ENCODE measurements around the gene MTMR2.

Gene MTMR2

DNA sequence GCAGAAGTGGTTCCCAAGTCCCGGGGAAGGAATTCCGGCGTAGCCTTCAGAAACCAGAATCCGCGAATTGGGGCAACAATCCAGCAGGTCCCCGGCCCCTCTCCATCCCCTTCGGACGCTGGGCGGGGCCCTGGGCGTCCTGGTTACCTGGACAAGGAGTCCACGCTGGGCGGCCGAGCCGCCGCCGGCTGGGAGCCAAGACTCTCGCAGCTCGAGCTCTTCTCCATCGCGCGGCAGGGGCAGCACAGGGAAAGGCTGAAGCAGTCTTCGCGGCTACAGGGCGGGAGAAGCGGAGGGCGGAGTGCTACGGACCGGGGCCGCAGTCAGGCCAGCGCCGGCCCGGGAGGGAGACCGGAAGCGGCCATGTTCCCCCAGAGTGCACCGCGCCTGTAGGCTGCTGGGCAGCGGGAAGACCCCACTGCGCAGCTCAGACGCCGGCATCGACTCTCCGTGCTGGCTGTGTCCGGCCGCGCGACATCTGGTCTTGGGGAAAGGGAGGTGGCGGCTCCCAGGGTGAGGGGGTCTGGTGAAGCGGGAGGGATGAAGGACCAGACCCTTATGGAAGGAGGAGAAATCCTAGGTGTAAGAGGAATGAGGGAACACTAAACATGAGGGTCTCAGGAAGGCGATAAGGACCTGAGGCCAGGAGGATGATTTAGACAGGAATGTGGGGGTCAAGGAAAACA, at the start of gene MTMR2:
Gene MTMR2, minus strand, starts transcription at position 380 of the 686 bp plus-strand sequence. Its CDS starts 153 bp downstream, at position 227.
- peak; percentile 24 for DNase-seq (ENCODE audit: low read depth)

DNA sequence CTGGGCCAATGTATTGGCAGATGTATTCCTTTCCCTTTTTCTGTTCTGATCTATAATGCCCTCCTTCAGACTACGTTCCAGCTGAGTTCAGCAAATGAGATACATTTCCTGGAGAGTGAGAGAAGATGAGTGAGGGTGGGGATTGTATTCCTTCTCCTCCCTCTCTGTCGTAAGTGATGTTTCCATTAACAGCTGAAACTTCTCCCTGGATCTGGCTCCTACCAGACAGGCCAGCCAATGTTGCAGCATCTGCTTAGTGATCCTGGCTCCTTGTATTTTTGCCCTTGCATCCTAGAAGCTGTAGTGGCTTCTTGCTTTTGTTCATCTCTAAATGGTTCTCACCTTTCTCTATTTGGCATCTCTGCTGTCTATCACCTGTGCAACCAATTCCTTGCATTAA, 48.2 kb upstream of the MTMR2 start:
- DNase-seq (ENCODE audit: low read depth): no peak

DNA sequence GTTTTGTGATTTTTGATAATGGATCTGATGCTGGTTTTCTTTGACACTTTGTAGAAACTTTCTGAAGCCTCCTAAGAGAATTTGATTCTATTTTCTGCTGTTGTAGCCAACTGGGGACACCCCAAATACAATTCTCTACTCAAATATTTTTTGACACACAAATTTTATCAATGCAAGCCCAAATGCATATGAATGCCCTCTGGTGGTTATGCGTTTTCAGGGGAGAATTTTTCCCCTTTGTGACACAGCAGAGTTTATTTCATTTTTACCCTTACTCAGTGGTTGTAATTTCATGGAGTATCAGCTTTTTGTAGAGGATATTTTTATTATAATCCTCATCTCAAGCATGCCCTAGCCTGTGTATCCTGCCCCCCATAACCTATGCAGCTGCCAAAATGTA, 44.7 kb upstream of the MTMR2 start:
- no peak for DNase-seq (ENCODE audit: low read depth)

DNA sequence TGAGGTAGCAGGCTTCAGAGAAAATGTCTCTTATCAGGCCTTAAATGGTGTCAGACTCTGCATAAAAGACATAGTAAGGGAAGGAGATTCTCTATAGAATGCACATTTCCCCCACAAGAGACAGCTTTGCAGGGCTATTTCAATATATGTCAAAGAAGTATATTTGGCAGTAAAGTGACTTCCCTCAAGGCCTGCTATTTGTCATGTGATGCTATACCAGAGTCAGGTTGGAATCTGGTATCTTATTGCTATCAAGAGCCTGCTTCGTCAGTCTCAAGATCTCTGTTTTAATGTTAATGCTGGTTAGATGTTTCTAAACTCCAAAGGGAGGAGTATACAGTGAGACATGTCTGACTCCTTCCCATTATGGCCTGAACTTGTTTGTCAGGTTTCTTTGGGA, 40.4 kb upstream of the MTMR2 start:
- DNase-seq (ENCODE audit: low read depth): no peak

DNA sequence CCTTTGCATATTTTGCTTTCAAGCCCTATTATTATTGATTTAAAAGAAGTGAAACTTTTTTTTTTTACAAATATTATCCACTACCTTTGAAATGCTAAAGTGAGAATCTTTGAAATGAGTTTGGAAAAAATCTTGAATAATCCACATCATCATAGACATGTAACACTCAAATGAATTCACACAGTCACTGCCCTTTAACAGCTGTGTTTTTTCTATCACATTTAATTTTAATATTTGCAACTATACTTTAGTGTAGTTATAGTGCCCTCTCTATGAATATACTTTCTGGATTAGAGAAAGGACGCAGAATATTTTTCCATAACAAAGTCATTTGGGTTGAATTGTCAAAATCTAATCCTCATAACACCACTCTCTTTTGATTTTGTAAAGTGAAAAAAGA, 37.9 kb upstream of the MTMR2 start:
- DNase-seq (ENCODE audit: low read depth): no peak

DNA sequence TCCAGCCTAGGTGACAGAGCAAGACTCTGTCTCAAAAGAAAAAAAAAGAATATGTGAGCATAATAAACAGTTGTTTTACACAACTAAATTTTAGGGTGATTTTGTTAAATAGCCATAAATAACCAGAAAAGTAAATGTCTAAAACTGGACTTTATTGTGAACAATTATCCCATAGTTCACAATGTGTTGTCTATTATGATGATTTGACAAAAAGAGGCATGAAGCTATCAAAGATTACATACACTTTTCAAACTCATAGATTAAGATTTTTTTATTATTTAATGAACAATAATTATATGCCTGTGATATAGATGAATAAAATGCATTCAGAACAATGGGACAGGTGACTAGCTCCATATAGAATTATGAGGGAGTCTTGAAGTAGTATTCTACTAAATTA, 27.0 kb upstream of the MTMR2 start:
- DNase-seq (ENCODE audit: low read depth): no peak

DNA sequence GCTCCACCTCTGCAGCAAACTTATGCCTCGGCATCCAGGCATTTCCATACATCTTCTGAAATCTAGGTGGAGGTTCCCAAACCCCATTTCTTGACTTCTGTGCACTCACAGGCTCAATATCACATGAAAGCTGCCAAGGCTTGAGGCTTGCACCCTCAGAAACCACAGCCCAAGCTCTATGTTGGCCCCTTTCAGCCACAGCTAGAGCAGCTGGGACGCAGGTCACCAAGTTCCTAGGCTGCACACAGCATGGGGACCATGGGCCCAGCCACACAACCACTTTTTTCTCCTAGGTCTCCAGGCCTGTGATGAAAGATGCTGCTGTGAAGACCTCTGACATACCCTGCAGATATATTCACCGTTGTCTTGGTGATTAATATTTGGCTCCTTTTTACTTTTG, 24.7 kb upstream of the MTMR2 start:
- DNase-seq (ENCODE audit: low read depth): no peak

DNA sequence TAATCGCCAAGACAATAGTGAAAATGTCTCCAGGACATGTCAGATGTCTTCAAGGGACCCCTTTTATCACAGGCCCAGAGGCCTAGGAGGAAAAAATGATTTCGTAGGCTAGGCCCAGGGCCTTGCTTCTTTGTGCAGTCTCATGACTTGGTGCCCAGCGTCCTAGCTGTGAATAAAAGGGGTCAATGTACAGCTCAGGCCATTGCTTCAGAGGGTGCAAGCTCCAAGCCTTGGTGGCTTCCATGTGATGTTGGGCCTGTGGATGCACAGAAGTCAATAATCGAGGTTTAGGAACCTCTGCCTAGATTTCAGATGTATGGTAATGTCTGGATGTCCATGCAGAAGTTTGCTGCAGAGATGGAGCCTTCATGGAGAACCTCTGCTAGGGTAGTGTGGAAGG, 20.7 kb upstream of the MTMR2 start:
- DNase-seq (ENCODE audit: low read depth): no peak

DNA sequence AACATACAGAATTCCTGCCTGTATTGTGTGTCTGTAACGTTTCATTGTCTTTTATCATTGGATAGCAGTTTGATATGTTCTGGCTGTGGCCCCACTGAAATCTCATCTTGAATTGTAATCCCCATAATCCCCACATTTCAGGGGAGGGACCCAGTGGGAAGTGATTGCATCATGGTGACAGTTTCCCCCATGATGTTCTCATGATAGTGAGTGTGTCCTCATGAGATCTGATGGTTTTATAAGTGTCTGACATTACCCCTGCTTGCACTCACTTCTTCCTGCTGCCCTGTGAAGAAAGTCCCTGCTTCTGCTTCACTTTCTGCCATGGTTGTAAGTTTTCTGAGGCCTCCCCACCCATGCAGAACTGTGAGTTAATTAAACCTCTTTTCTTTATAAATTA, 19.6 kb upstream of the MTMR2 start:
- DNase-seq (ENCODE audit: low read depth): no peak

DNA sequence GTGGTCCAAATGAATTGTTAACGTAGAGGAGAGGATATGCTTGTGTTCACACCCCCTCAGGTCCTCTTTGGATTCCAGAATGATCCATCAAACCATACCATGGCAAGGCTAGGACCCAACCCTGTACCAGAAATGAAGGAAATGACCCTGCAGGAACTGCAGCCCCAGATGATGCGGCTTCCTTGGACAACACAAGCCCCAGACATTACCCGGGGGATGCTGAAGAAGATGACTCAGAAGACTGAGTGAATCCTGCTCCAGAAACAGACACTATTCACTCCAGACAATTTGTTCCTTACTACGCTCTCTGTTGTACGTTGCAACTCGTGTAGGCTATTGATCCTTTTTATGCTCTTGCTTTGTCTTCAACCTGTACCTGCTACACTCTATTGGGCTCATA, 15.2 kb upstream of the MTMR2 start:
- DNase-seq (ENCODE audit: low read depth): no peak

DNA sequence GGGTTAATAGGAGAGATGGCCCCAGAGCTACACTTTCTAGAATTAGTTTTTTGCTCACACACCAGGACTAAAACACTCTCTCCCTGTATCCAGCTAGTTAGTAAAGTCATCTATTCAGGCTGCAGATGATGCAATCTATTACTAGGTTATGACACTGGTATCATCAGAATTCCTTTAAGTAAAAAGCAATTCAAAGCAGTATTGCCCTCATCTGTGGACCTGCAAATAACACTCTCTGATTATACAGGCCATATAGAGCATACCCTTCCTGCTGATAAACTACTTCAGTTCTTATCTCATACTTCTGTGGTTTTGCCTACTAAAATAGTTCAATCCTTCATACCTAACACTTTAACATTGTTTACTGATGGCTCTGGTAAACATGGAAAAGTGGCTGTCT, 13.5 kb upstream of the MTMR2 start:
- no peak for DNase-seq (ENCODE audit: low read depth)

DNA sequence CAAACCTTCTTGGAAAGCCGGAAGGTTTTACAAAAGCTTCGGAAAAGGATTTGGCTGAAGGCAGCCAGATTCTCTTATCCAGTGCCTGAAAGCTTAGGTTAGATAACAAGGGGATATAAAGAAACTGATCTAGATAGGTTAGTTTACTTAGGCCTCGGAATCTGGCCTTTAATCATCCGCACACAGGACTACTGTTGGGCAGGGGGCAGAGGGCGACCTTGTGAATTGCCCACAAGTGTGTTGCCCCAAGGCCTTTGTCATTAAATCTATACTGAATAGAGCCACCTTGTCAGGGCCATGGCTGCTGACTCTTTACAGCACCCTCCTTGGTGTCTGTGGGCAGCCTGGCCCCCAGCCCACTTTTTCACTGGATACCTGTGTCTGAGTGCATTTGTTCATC, 9.7 kb upstream of the MTMR2 start:
- no peak for DNase-seq (ENCODE audit: low read depth)

DNA sequence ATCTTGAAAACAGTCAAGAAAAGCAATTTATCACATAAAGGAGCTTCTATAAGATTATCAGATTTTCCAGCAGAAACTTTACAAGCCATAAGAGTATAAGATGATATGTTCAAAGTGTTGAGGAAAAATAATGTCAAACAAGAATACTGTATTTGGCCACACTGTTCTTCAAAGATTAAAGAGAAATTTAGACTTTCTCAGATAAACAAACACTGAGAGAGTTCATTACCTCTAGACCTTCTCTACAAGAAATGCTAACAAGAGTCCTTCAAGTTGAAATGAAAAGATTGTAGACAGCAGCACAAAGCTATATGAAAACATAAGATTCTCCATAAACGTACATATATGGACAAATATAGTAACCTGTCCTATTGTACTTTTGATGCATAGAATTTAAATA, 8.0 kb upstream of the MTMR2 start:
- no peak for DNase-seq (ENCODE audit: low read depth)

DNA sequence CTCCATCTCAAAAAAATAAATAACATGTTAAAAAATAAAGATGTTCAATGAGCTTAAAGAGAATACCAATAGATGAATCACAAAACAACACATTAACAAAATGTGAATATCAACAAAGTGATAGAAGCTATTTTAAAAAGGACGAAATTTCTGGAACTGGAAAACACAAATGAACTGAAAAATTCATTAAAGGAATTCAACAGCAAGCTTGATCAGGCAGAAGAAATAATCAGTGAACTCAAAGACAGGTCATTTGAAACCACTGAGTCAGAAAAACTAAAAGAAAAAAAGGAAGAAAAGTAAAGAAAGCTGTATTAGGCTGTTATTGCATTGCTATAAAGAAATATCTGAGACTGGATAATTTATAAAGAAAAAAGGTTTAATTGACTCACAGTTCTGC, 7.0 kb upstream of the MTMR2 start:
- no peak for DNase-seq (ENCODE audit: low read depth)

DNA sequence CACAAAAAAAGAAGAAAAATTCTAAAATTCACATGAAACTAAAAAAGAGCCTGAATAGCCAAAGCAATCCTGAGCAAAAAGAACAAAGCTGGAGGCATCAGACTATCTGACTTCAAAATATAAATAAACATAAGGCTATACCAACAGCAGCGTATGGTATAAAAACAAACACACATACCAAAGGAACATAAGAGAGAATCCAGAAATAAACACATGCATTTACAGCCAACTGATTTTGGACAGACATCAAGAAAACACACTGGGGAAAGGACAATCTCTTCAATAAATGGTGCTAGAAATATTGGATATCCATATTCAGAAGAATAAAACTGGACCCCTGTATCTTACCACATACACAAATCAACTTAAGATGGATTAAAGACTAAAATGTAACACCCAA, 2.8 kb upstream of the MTMR2 start:
- no peak for DNase-seq (ENCODE audit: low read depth)

DNA sequence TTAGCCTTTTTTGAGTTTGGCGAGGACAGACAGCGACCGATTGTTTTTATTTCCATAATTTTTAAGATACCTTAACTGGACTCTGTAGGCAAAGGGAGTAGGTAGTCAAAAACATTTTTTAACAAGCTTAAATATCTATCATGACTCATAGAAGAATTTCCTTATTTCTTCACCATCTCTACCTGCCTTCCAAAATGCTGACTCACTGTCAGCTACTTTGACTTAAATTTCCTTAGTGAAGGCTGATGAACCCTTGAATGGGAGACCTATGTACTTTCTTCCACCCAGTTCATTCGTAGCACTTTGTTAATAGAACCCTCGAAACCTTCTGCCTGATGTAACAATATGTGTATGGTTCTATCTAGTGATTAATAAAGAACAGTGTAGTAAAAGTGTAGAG, 1.1 kb upstream of the MTMR2 start:
- DNase-seq (ENCODE audit: low read depth): no peak

DNA sequence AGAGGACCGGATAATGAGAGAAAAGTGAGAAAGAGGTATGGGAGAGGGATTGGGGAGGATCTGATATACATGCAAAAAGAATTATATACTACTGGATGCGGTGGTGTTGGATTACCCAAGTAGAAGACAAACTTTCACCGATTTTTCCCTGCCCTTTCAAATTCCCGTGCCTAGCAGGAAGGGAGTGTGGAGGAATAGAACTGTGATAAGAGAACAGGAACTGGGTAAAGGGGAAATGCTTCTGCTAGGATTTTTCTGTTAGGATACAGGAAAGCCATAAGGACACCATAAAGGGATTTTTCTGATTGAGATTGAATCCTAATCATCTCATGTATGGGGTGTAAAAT, 480 bp upstream of the MTMR2 start:
- DNase-seq (ENCODE audit: low read depth): no peak

DNA sequence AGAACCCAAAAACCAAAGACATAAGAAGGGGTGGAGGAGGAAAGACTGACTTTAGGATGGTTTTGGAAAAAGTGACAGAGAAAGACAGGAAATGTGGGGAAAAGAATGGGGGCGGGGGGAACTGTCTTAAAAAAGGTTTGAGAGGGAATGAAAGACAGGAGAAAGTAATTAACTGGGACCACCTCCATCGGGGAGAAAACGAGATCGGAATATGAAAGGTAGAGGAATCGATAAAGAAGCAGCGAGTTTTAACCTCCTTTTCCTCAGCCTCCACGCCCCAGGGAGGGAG, 524 bp downstream of the MTMR2 start:
- DNase-seq (ENCODE audit: low read depth): no peak

DNA sequence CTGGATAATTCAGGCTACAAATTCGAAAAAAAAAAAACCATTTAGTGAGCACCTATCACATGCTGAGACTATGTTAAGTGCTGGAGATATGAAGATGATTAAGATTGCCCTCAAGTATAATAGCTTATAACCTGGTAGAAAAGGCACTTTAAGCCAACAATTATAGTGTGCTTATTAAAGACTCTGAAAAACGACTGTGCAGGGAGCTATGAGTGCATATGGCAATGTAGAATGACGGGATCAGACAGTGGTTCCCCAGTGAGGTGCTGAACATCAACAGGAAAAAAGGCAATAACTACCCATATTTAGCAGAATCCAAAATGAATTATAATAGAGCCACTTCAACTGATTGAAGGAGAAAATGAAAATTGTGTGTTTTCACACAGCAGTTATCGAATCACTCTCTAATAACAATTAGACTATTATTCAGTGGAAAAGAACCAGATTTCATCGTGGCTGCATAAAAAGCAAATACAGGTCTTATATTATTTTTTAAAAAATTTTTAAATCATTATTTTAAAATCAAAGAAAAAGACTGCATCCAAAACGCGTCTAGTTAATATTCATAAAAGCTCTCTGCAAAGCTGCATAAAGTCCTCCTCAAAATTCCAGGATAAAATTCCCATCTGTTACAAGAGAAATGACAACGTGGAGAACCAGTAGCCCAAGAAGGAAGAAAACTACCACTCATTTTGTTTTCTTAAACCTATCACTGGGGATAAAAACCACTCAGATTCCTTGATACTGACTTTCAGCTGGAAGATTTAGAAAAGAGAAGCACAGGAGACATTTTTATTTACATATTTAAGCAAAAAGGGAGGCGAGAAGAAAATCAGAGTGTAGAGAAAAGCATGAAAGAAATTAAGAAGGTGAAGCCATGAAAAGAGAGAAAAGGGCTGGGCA, 1.1 kb downstream of the MTMR2 start:
- DNase-seq (ENCODE audit: low read depth): no peak

DNA sequence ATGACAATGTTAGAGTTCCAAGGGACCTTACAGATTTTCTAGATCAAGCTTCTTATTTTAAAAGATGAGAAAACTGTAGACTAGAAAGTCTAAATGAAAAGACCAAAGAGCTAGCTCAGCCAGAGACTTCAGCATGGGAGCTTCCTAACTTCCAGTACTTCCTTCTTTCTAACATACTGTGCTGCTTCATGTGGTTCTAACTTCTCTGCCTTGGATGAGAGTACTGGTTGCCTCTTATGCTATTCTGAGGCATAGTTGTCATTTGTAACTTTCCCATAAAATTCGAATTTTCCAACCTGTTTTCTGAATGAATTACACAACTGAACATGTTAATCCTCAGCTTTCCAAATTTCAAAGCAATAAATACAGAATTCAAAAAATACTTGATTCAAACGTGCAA, 1.8 kb downstream of the MTMR2 start:
- DNase-seq (ENCODE audit: low read depth): no peak

DNA sequence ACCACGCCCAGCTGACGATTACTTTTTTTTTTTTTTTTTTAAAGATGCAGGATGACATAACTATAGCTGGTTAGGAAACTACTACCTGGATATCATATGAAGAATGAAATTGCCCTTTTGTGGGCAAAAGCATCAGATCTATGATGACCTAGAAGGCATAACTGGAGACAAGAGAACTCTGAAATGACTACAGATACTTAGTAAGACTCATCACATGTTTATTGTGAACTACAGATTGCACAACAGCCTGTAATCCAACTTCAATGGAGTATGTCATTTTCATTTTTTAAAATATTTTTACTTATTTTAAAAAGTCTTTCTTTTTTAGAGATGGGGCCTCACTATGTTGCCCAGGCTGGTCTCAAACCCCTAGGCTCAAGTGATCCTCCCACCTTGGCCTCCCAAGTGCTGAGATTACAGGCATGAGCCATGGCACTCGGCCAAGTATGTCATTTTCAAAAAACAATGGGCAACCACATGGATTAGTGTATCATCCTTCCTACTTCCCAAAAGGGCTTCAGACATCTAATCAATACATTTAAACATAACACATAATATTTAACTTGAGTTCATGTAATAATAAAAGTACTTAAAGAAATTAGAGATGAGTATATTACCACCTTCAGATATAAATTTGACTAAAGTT, 3.3 kb downstream of the MTMR2 start:
- DNase-seq (ENCODE audit: low read depth): no peak

DNA sequence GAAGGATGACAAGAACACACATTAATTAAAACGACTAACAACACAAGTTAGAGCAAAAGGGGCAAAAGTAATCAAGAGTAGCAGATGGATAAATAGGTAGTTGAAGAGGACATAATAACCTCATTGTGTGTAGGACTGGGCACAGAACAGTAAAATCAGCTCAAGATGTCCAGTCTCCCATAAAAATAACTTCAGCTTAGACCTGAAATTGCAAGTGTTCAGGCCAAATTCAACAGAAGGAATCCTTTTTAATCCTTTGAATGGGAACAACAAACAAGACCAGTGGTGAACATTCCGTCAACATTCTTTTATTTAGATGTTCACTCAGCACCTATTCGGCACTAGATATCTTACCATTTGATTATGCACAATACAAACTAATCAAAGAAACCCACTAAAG, 4.4 kb downstream of the MTMR2 start:
- DNase-seq (ENCODE audit: low read depth): no peak

DNA sequence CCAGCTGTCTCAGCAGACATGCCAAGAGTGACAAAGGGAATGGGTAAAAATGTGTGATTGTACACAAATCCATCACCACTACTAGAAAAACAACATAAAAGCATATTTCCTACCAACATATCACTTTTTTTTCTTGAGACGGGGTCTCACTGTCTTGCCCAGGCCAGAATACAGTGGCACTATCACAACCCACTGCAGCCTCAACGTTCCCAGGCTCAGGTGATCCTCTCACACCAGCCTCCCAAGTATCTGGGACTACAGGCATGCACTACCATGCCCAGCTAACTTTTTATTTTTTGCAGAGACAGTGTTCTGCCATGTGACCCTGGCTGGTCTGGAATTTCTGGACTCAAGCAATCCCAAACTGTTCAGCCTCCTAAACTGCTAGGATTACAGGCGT, 5.2 kb downstream of the MTMR2 start:
- DNase-seq (ENCODE audit: low read depth): no peak

DNA sequence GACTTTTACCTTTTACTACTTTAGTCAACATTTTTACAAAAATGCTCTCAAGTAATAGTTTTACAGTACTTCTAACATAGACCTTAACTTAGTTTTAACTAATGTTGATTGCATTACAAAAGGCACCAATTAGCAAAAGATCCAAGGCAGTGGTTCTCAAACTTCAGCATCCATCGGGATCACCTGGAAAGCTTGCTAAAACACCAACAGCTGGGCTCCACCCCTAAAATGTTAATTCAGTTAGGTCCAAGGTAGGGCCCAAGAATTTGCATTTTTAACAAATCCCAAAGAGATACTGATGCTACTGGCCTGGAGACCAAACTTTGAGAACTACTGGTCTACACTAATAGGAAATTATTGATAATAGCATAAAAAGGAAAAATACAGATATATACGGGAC, 5.9 kb downstream of the MTMR2 start:
- DNase-seq (ENCODE audit: low read depth): no peak
